Effector CD4-positive, alpha-beta T cell (primary cell): ENCODE measurements around the gene LHPP.

Experiments
- DNase-seq: peaks from one replicate; pipeline ENCODE4 v3.0.0-alpha.2; 2020

LHPP gene

GRCh38 chr10:124448696-124449169, 12.9 kb upstream of the LHPP start:
- no peak for DNase-seq

- no peak for DNase-seq
Measured at GRCh38 chr10:124449170-124450011, 12.2 kb upstream of the LHPP start.

- DNase-seq: no peak
Measured at GRCh38 chr10:124450012-124450782, 11.4 kb upstream of the LHPP start, which contains the start of gene NKX1-2. Gene NKX1-2, minus strand, starts transcription at chr10:124450035. Its CDS starts 92 bp downstream, at chr10:124449943.

GRCh38 chr10:124450783-124451057, 10.9 kb upstream of the LHPP start:
- no peak for DNase-seq

GRCh38 chr10:124451276-124451675, 10.3 kb upstream of the LHPP start:
- no peak for DNase-seq

GRCh38 chr10:124453960-124454610, 7.5 kb upstream of the LHPP start:
- no peak for DNase-seq

GRCh38 chr10:124455441-124455840, 6.2 kb upstream of the LHPP start:
- DNase-seq: no peak

GRCh38 chr10:124458473-124458872, 3.1 kb upstream of the LHPP start:
- no peak for DNase-seq

- DNase-seq: no peak
Measured at GRCh38 chr10:124458889-124459288, 2.7 kb upstream of the LHPP start.

- no peak for DNase-seq
Measured at GRCh38 chr10:124459395-124459794, 2.2 kb upstream of the LHPP start.

GRCh38 chr10:124460144-124460543, 1.5 kb upstream of the LHPP start:
- no peak for DNase-seq

GRCh38 chr10:124462348-124462695, 699 bp downstream of the LHPP start:
- DNase-seq: no peak

- no peak for DNase-seq
Measured at GRCh38 chr10:124464028-124464965, 2.7 kb downstream of the LHPP start.

- DNase-seq: no peak
Measured at GRCh38 chr10:124465003-124465776, 3.6 kb downstream of the LHPP start.

GRCh38 chr10:124465777-124466488, 4.3 kb downstream of the LHPP start:
- DNase-seq: no peak

- DNase-seq: no peak
Measured at GRCh38 chr10:124467165-124467564, 5.5 kb downstream of the LHPP start.

GRCh38 chr10:124468624-124469023, 7.0 kb downstream of the LHPP start:
- no peak for DNase-seq

- DNase-seq: no peak
Measured at GRCh38 chr10:124469956-124470484, 8.4 kb downstream of the LHPP start.

GRCh38 chr10:124470544-124471434, 9.2 kb downstream of the LHPP start:
- DNase-seq: no peak

- DNase-seq: no peak
Measured at GRCh38 chr10:124472071-124472470, 10.4 kb downstream of the LHPP start.
